SKM-1 treated with dmso at 0.1 percent for 144 hours (cell line): ENCODE data around the gene LUC7L3.

Experiments used
- DNase-seq: peaks from one replicate; lab custom pipeline; 2025; ENCODE audit not compliant: unreplicated experiment; lab: John Stamatoyannopoulos, UW

LUC7L3 gene

GRCh38 chr17:50749245-50749644, 29.8 kb downstream of the LUC7L3 start:
- DNase-seq, result no peak

GRCh38 chr17:50754521-50754920, 35.1 kb downstream of the LUC7L3 start:
- DNase-seq, result no peak

GRCh38 chr17:50758524-50758923, 39.1 kb downstream of the LUC7L3 start:
- DNase-seq, result no peak

GRCh38 chr17:50758989-50759544, 39.7 kb downstream of the LUC7L3 start:
- DNase-seq, result no peak

GRCh38 chr17:50762177-50762576, 42.8 kb downstream of the LUC7L3 start:
- DNase-seq, result no peak

GRCh38 chr17:50763716-50764475, 44.5 kb downstream of the LUC7L3 start:
- no peak for DNase-seq

GRCh38 chr17:50764734-50765149, 45.3 kb downstream of the LUC7L3 start:
- DNase-seq, result no peak

- DNase-seq, result peak; percentile 71
Measured at GRCh38 chr17:50765454-50766221, 46.2 kb downstream of the LUC7L3 start.

GRCh38 chr17:50766222-50767023, 47.0 kb downstream of the LUC7L3 start:
- DNase-seq, result no peak

- DNase-seq, result no peak
Measured at GRCh38 chr17:50767030-50767429, 47.6 kb downstream of the LUC7L3 start.

- no peak for DNase-seq
Measured at GRCh38 chr17:50767446-50767845, 48.0 kb downstream of the LUC7L3 start, which contains the start of gene ANKRD40CL. Gene ANKRD40CL (minus strand): TSS chr17:50767518. CDS start chr17:50766913, 605 bp downstream.

GRCh38 chr17:50768346-50768761, 49.0 kb downstream of the LUC7L3 start:
- no peak for DNase-seq

- DNase-seq, result no peak
Measured at GRCh38 chr17:50769884-50770283, 50.5 kb downstream of the LUC7L3 start.

- DNase-seq, result no peak
Measured at GRCh38 chr17:50770346-50770745, 50.9 kb downstream of the LUC7L3 start.

- DNase-seq, result no peak
Measured at GRCh38 chr17:50771991-50772785, 52.8 kb downstream of the LUC7L3 start.

GRCh38 chr17:50774225-50774803, 54.9 kb downstream of the LUC7L3 start:
- DNase-seq, result no peak

GRCh38 chr17:50775926-50776325, 56.5 kb downstream of the LUC7L3 start:
- no peak for DNase-seq

- no peak for DNase-seq
Measured at GRCh38 chr17:50778471-50778870, 59.1 kb downstream of the LUC7L3 start.

GRCh38 chr17:50778988-50779387, 59.6 kb downstream of the LUC7L3 start:
- no peak for DNase-seq
